Heart right ventricle (tissue), 16 donors: ENCODE results near the gene RFX2. TPM values are rescaled to one million over a fixed set of nuclear protein-coding genes. Genes with fewer than 3 reads are reported as not detected.

ENCODE experiments used
- ATAC-seq, 8 donors: fragments of 200-7000 bp; cut with Tn5 transposase; one replicate each; pipeline ENCODE4 v1.9.1; 2020; ENCODE audit warnings: mild to moderate bottlenecking in 8 of 8, moderate library complexity in 8 of 8, moderate number of reproducible peaks in 1 of 8
- DNase-seq, 2 donors: peaks; one replicate each; pipeline ENCODE4 v3.0.0-alpha.2; 2020
- H3K27ac ChIP-seq, 10 donors: fragments of 200-600 bp; sonication (generic) in 2 of 10; one replicate each; pipeline versions ENCODE4 v1.5.0 to v1.8.0; 2020 to 2022; ENCODE audit warnings: mild to moderate bottlenecking in 3 of 10
- H3K27me3 ChIP-seq, 7 donors: fragments of 200-600 bp; one replicate each; pipeline ENCODE4 v1.8.0; 2021 to 2022; ENCODE audit warnings: mild to moderate bottlenecking in 2 of 7
- H3K36me3 ChIP-seq, 9 donors: fragments of 200-600 bp; sonication (generic) in 1 of 9; one replicate each; pipeline versions ENCODE4 v1.5.0 to v1.8.0; 2020 to 2022; ENCODE audit warnings: mild to moderate bottlenecking in 2 of 9
- H3K4me1 ChIP-seq, 9 donors: fragments of 200-600 bp; sonication (generic) in 1 of 9; one replicate each; pipeline versions ENCODE4 v1.5.0 to v1.8.0; 2020 to 2022; ENCODE audit warnings: mild to moderate bottlenecking in 4 of 9
- H3K4me3 ChIP-seq, 10 donors: fragments of 200-600 bp; sonication (generic) in 2 of 10; one replicate each; pipeline versions ENCODE4 v1.5.0 to v1.8.0; 2020 to 2022; ENCODE audit warnings: mild to moderate bottlenecking in 7 of 10, moderate library complexity in 2 of 10
- H3K9me3 ChIP-seq, 11 donors: fragments of 200-600 bp in 10 of 11; sonication (generic) in 2 of 11; one replicate each; pipeline versions ENCODE4 v1.5.0 to v1.8.0; 2013 to 2022; ENCODE audit warnings: mild to moderate bottlenecking in 2 of 11, control low read depth in 1 of 11, moderate library complexity in 1 of 11
- CTCF ChIP-seq, 9 donors: fragments of 200-600 bp; sonication (generic) in 2 of 9; IDR thresholded peaks; one replicate each; pipeline versions ENCODE4 v1.5.0 to v1.8.0; 2021 to 2022; ENCODE audit warnings: antibody characterized with exemption in 9 of 9, mild to moderate bottlenecking in 5 of 9, moderate library complexity in 1 of 9
- WGBS, 2 donors: extraction: QIAGEN DNeasy Blood & Tissue Kit; methylation state at CpG; one replicate each; pipeline ENCODE4 v1.1.7; 2013; ENCODE audit warnings: inconsistent platforms in 1 of 2; 5-methylcytosine and 5-hydroxymethylcytosine counted together
- intact Hi-C, 10 donors: fragments of 100-400 bp; cut with DNase I; formaldehyde crosslinking; loops; one replicate each; pipeline versions ENCODE4 v1.11.1 to v1.14.2; 2022
- polyA plus RNA-seq, 2 donors: library from polyadenylated mRNA; stranded (reverse); fragments of 200-250 nt; gene quantifications; one replicate each; pipeline ENCODE4 v1.2.3, GENCODE V29; 2013
- total RNA-seq, 10 donors: library from RNA; stranded (reverse); fragmentation: NEBNext Ultra II Directional in 3 of 10; extraction: Animal tissue kit (Norgen Biotek cat#: 25700) in 3 of 10; gene quantifications; one replicate each; pipeline versions ENCODE4 v1.2.1 to v1.2.4, GENCODE V29; 2021 to 2023
- donor health status: Arrhythmogenic right ventricular cardiomyopathy.
- donor health status: ischemic (EF 13 %, LVEDD 7.1; RV severe dilation, severe dysfunction).
- donor health status: healthy with polysubstance abuse.
- donor health status: DM: no; HTN: yes; CAD: no.
- donor health status: DM: no; HTN: no; CAD: no.
- donor health status: ischemic (EF 25% LVEDD 6.9; RV normal size, moderate dysfunction).
- donor health status: ischemic (EF 25% LVEDD 5.7; RV mildly dilated, moderate dysfunction).
- donor health status: healthy.
- donor health status: DM: yes; HTN: yes; CAD: no.
- donor health status: Ischemic cardiomyopathy.
- donor health status: ischemic (EF 35%, LVEDD 5.7; RV mildly dilated, moderate dysfunction).
- donor health status: nonischemic (EF 11% LVEDD 7.7; RV severe dilation, severe dysfunction).
- donor health status: DM: yes; HTN: yes; CAD: no.
- donor health status: PGD.
- donor health status: ischemic (EF 29% LVEDD 5.4; RV normal size, mild dysfunction).
- donor health status: nonischemic (EF 23%, LVEDD 6.1; RV moderate dilation, normal function).

Gene RFX2
- total and polyA plus RNA-seq, 12 donors, result 4.2 to 17.4 (median 5.2) TPM

GRCh38 chr19:6041071-6041470 lies 69.2 kb downstream of the RFX2 start:
- Histone ChIP-seq H3K9me3 (peaks cover 0 to 9% (median 0%) of the 10 kb centered on the region in 11 donors), H3K36me3 (peaks cover 0 to 47% (median 0%) of the 10 kb centered on the region in 9 donors), H3K27ac (no peak overlapping the region), H3K4me3 (no peak overlapping the region), H3K27me3 (no peaks in the 10 kb centered on the region), H3K4me1 (no peaks in the 10 kb centered on the region)
- no peak for TF ChIP-seq CTCF (IDR thresholded peaks at IDR 0.05)
- DNase-seq, result no peak
- ATAC-seq, result no peak
- 91 to 93% methylated on average over 5 of the region's 5 CpGs for WGBS, 2 donors
- intact Hi-C loops, result loop anchor here in 3 of 10 donors (10.0 kb wide), 3 partner anchors 56 to 264 kb away; no protein-coding TSS in a partner anchor

GRCh38 chr19:6039566-6040225 lies 70.6 kb downstream of the RFX2 start:
- H3K27me3 ChIP-seq, result no peaks in the 10 kb centered on the region
- no peak overlapping the region for H3K27ac ChIP-seq
- H3K9me3 ChIP-seq, result peaks cover 0 to 9% (median 0%) of the 10 kb centered on the region in 11 donors
- H3K4me3 ChIP-seq, result no peak overlapping the region
- H3K4me1 ChIP-seq, result no peaks in the 10 kb centered on the region
- peak in 1 of 8 donors; percentile 26 for ATAC-seq
- H3K36me3 ChIP-seq, result peaks cover 0 to 48% (median 0%) of the 10 kb centered on the region in 9 donors
- intact Hi-C loops, result loop anchor here in 3 of 10 donors (10.0 kb wide), 3 partner anchors 55 to 265 kb away; no protein-coding TSS in a partner anchor
- TF ChIP-seq CTCF (IDR thresholded peaks at IDR 0.05), result no peak
- no peak for DNase-seq
- 96 to 97% methylated on average over 31 of the region's 31 CpGs for WGBS, 2 donors

- intact Hi-C loops, result no loop called here
- ATAC-seq (no peak), DNase-seq (no peak)
- Histone ChIP-seq H3K4me1 (no peaks in the 10 kb centered on the region), H3K36me3 (peaks cover 0 to 49% (median 0%) of the 10 kb centered on the region in 9 donors), H3K9me3 (peaks cover 0 to 9% (median 0%) of the 10 kb centered on the region in 11 donors), H3K27me3 (no peaks in the 10 kb centered on the region), H3K27ac (no peak overlapping the region), H3K4me3 (no peak overlapping the region)
- no peak for TF ChIP-seq CTCF (IDR thresholded peaks at IDR 0.05)
- 85% methylated on average over 5 of the region's 5 CpGs for WGBS, 2 donors
These were observed 71.5 kb downstream of the RFX2 start for GRCh38 chr19:6038634-6039405.

- DNase-seq (no peak), ATAC-seq (no peak)
- TF ChIP-seq CTCF (IDR thresholded peaks at IDR 0.05), result no peak
- Histone ChIP-seq H3K9me3 (peaks cover 0 to 10% (median 0%) of the 10 kb centered on the region in 11 donors), H3K27ac (no peak overlapping the region), H3K36me3 (peaks cover 0 to 19% (median 0%) of the 10 kb centered on the region in 9 donors), H3K27me3 (no peaks in the 10 kb centered on the region), H3K4me1 (no peaks in the 10 kb centered on the region), H3K4me3 (no peak overlapping the region)
- intact Hi-C loops, result no loop called here
- 88 to 89% methylated on average over 3 of the region's 3 CpGs for WGBS, 2 donors
These were observed 75.3 kb downstream of the RFX2 start for GRCh38 chr19:6035026-6035425.
